Endothelial cell of umbilical vein (primary cell): ENCODE results near the gene MOB3B. TPM values are rescaled to one million over a fixed set of nuclear protein-coding genes. Genes with fewer than 3 reads are reported as not detected.

Experiments
- BruUV-seq: library from RNA; stranded (reverse); fragments of 400-500 nt; replicated peaks from 2 replicates; lab custom pipeline; 2021; lab: Mats Ljungman, UMichigan
- CTCF ChIA-PET: fragments of 300-600, 350-600 bp; sonication (Branson Sonifier 250); formaldehyde crosslinking; loops from one replicate; lab custom pipeline; 2021; ENCODE audit warnings: antibody characterized with exemption, inconsistent platforms; lab: Charles Lee
- POLR2A ChIA-PET: fragments of 300-600, 350-600 bp; sonication (Branson Sonifier 250); formaldehyde crosslinking; loops from one replicate; lab custom pipeline; 2021; ENCODE audit warnings: antibody characterized with exemption, inconsistent platforms; lab: Charles Lee
- DNase-seq: peaks from one replicate; pipeline ENCODE4 v3.0.0-alpha.2; 2011; ENCODE audit warnings: low read depth, low spot score
- FAIRE-seq: peaks from 2 replicates; lab custom pipeline; 2011; peaks lifted over from hg19 to GRCh38; lab: Jason Lieb, UNC
- H2AFZ ChIP-seq: 2 replicates; pipeline ENCODE4 v1.6.0; 2012; ENCODE audit warnings: low read depth, low read length, control low read depth, inconsistent platforms
- H3K27ac ChIP-seq: 2 replicates; pipeline ENCODE4 v1.5.1; 2011; ENCODE audit warnings: low read depth, mild to moderate bottlenecking, control low read depth, low read length, moderate library complexity; ENCODE audit not compliant: insufficient read depth
- H3K27me3 ChIP-seq, 2 experiments: 2 replicates each; pipeline versions ENCODE4 v1.6.0 to v1.6.1; 2011; ENCODE audit warnings: low read length in 2 of 2, mixed read lengths in 1 of 2; ENCODE audit not compliant: control insufficient read depth in 2 of 2, insufficient read depth in 2 of 2
- H3K36me3 ChIP-seq, 2 experiments: 2 replicates in 1 of 2; 3 replicates in 1 of 2; pipeline ENCODE4 v1.5.1; 2011; ENCODE audit warnings: low read length in 2 of 2, mild to moderate bottlenecking in 1 of 2, moderate library complexity in 1 of 2; ENCODE audit not compliant: control insufficient read depth in 2 of 2, insufficient read depth in 2 of 2; ENCODE audit errors: extremely low read depth in 1 of 2
- H3K4me1 ChIP-seq: 3 replicates; pipeline ENCODE4 v1.5.1; 2011; ENCODE audit warnings: mild to moderate bottlenecking, low read length; ENCODE audit not compliant: control insufficient read depth, insufficient read depth; ENCODE audit errors: extremely low read depth
- H3K4me2 ChIP-seq: 2 replicates; pipeline ENCODE4 v1.6.1; 2011; ENCODE audit warnings: low read length, control low read depth, mixed read lengths; ENCODE audit not compliant: insufficient read depth
- H3K4me3 ChIP-seq, 3 experiments: fragments of 200-600 bp in 1 of 3; sonication (generic), shearing (Covaris generic) in 1 of 3; replicated peaks in 1 of 3; 2 replicates each; pipeline ENCODE4 v1.5.1; 2011 to 2016; ENCODE audit warnings: control low read depth in 3 of 3, low read length in 3 of 3, mild to moderate bottlenecking in 2 of 3, inconsistent platforms in 1 of 3, low read depth in 1 of 3, moderate library complexity in 1 of 3; ENCODE audit not compliant: insufficient read depth in 1 of 3
- H3K79me2 ChIP-seq: 2 replicates; pipeline ENCODE4 v1.6.0; 2012; ENCODE audit warnings: low read length, inconsistent platforms; ENCODE audit not compliant: control insufficient read depth, insufficient read depth
- H3K9ac ChIP-seq: replicated peaks from 2 replicates; pipeline ENCODE3; 2011; ENCODE audit warnings: low read length, control low read depth; ENCODE audit not compliant: insufficient read depth; ENCODE audit errors: extremely low read depth
- H3K9me1 ChIP-seq: replicated peaks from 3 replicates; pipeline ENCODE4 v1.6.0; 2011; ENCODE audit warnings: mild to moderate bottlenecking, low read length; ENCODE audit not compliant: control insufficient read depth, insufficient read depth; ENCODE audit errors: extremely low read depth
- H3K9me3 ChIP-seq: replicated peaks from 2 replicates; pipeline ENCODE4 v1.5.1; 2012; ENCODE audit warnings: low read length, inconsistent platforms; ENCODE audit not compliant: control insufficient read depth, insufficient read depth
- H4K20me1 ChIP-seq: replicated peaks from 2 replicates; pipeline ENCODE3; 2011; ENCODE audit warnings: mild to moderate bottlenecking, low read length; ENCODE audit not compliant: control insufficient read depth, insufficient read depth; ENCODE audit errors: extremely low read depth
- CTCF ChIP-seq, 2 donors: IDR thresholded peaks; 1 replicate in 1 of 2; 2 replicates in 1 of 2; pipeline ENCODE4 v1.5.1; 2011; ENCODE audit warnings: low read length in 2 of 2, mild to moderate bottlenecking in 2 of 2, moderate library complexity in 2 of 2, control low read depth in 1 of 2, inconsistent platforms in 1 of 2, low read depth in 1 of 2; ENCODE audit not compliant: insufficient read depth in 1 of 2; ENCODE audit errors: extremely low read depth in 1 of 2
- EZH2 ChIP-seq: IDR thresholded peaks from 2 replicates; pipeline ENCODE4 v1.6.1; 2012; ENCODE audit warnings: borderline replicate concordance, low read depth, mild to moderate bottlenecking, moderate library complexity, low read length, inconsistent platforms; ENCODE audit not compliant: severe bottlenecking
- FOS ChIP-seq: IDR thresholded peaks from 2 replicates; pipeline ENCODE4 v1.6.1; 2011; ENCODE audit warnings: mild to moderate bottlenecking, low read length, moderate library complexity, borderline replicate concordance; ENCODE audit not compliant: insufficient read depth
- GATA2 ChIP-seq: IDR thresholded peaks from 2 replicates; pipeline ENCODE4 v1.7.0; 2011; ENCODE audit warnings: low read depth, mild to moderate bottlenecking, moderate library complexity, mixed read lengths, low read length; ENCODE audit not compliant: insufficient read length, insufficient read depth
- JUN ChIP-seq: IDR thresholded peaks from 2 replicates; pipeline ENCODE4 v1.6.1; 2011; ENCODE audit warnings: borderline replicate concordance, low read depth; ENCODE audit not compliant: insufficient read length, insufficient read depth
- MAX ChIP-seq: IDR thresholded peaks from 2 replicates; pipeline ENCODE4 v1.6.1; 2011; ENCODE audit not compliant: insufficient read depth, insufficient read length
- MYC ChIP-seq: IDR thresholded peaks from one replicate; pipeline ENCODE4 v1.6.1; 2011; ENCODE audit warnings: mild to moderate bottlenecking, low read depth, low read length
- POLR2A ChIP-seq: IDR thresholded peaks from 2 replicates; pipeline ENCODE4 v1.6.1; 2012; ENCODE audit warnings: low read depth, mild to moderate bottlenecking, control low read depth, low read length
- POLR2AphosphoS5 ChIP-seq: IDR thresholded peaks from 2 replicates; pipeline ENCODE4 v1.6.1; 2012; ENCODE audit warnings: low read depth, mild to moderate bottlenecking, control low read depth, low read length, moderate library complexity; ENCODE audit not compliant: insufficient read depth
- dilution Hi-C: fragments of 300-500 bp; cut with MboI; formaldehyde crosslinking; loops from one replicate; pipeline ENCODE4 v1.15.0; 2019; ENCODE audit warnings: low sequenced_read_pairs; ENCODE audit not compliant: extremely low pct_ligation_motif_present
- intact Hi-C: fragments of 100-400 bp; cut with micrococcal nuclease; formaldehyde crosslinking; loops from one replicate; pipeline ENCODE4 v1.10.0; 2022
- polyA plus RNA-seq, 4 experiments: library from polyadenylated mRNA; depleted of rRNA in 3 of 4; stranded (reverse) in 3 of 4; unstranded in 1 of 4; fragments of >200 nt; gene quantifications; 2 replicates each; pipeline versions ENCODE4 v1.2.1 to v1.2.3, GENCODE V29; 2011 to 2012; ENCODE audit warnings: missing spikeins in 1 of 4
- total RNA-seq: library from RNA; stranded (reverse); gene quantifications from 2 replicates; pipeline ENCODE4 v1.2.3, GENCODE V29; 2021

MOB3B gene
- total and polyA plus RNA-seq, 2 donors (not counting 3 experiments of a cell fraction or from before 2014, with no cell fraction given), result 0.03 TPM; not detected in 1

GRCh38 chr9:27438522-27438921 is 91.1 kb downstream of the MOB3B start:
- Histone ChIP-seq H3K4me3 (no peak overlapping the region), H3K4me2 (no peak overlapping the region), H3K9me1 (no peaks in the 10 kb centered on the region), H3K9me3 (no peaks in the 10 kb centered on the region), H3K4me1 (no peaks in the 10 kb centered on the region), H3K27me3 (no peaks in the 10 kb centered on the region), H4K20me1 (no peaks in the 10 kb centered on the region), H3K79me2 (no peaks in the 10 kb centered on the region), H2AFZ (no peak overlapping the region), H3K36me3 (no peaks in the 10 kb centered on the region), H3K27ac (no peak overlapping the region), H3K9ac (no peak overlapping the region)
- dilution Hi-C loops, result no loop called here
- DNase-seq (no peak), FAIRE-seq (no peak)
- POLR2A ChIA-PET, result no interaction called here
- no TSS peak for BruUV-seq
- CTCF ChIA-PET, result interaction anchor here (1.3 kb wide), 1 partner anchor 23 kb away, joined by 3 read pairs; no protein-coding TSS in a partner anchor
- TF ChIP-seq FOS, result no peak
- no peak for TF ChIP-seq MAX
- no peak for TF ChIP-seq POLR2AphosphoS5
- no peak for TF ChIP-seq POLR2A
- TF ChIP-seq MYC, result no peak
- TF ChIP-seq EZH2, result no peak
- no peak for TF ChIP-seq CTCF (IDR thresholded peaks at IDR 0.05; ENCODE audit: extremely low read depth in 1 of 2, insufficient read depth in 1 of 2, low read depth in 1 of 2, low read length in 2 of 2)
- no peak for TF ChIP-seq GATA2
- TF ChIP-seq JUN, result no peak
- intact Hi-C loops, result no loop called here
